Measurements from ENCODE around the gene GPRC5C.
A peak's percentile ranks its signal among the peaks of the same experiment; 100 is the strongest.

GPRC5C gene

DNA sequence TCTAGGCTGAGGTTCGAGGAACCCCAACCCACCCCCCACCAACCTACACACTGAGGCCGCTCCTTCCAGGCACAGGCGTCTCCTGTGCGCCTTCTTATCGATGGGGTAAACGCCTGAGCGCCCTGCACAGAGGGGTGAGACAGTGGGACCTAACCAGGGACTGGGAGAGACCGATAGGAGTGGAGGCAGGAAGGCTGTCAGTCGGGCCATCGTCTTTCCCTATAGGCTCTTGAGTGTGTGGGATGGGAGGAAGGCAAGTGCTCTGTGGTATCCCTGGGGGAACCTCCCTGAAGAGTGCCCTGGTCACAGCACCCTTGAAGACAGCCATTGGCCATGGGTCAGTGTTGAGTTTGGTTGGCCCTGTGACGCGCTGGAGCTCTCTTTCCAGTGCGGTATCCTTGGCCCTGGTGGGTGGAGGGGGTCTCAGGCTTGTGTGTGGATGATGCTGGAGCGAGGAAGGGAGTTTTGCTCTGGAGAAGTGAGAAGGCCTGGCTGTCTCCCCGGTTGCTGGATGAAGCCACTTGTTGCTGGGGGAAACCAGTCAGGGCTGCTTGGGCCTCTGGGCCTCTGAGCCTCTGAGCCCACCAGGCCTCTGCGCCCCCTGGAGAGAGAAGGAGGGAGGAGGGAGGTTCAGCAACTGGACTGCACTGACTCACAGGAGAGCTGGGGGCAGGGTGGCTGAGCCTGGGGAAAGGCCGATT is 1.7 kb downstream of the GPRC5C start:
- peak; percentile 49 for DNase-seq (ENCODE audit: low spot score)

DNA sequence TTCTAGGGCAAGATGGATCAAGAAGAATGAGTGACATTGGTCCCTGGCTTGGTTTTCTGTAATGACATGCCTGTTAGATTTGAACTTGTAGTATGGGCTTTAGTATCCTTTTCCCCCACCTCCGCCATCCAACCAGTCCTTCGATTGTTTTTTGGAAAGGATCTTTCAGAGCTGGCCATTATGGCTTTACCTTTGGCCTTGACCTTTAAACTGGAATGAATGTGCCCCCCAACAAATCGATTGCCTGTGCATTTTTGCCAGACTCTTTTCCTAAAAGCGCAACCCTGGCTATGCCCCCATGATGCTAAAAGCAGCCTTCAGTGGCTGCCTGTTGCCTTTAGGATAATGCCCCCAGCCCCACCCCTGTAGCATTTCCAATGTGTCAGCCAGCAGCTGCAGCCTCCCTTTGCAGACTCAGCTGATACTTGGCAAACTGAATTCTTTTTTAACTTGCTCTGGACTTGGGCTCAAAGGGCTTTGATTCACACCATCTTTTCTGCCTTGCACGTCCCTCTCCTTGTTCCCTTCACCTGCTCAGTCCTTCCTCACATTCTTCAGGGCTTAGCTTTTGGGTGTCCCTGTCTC is 4.0 kb downstream of the GPRC5C start:
- DNase-seq (ENCODE audit: low spot score) = no peak

DNA sequence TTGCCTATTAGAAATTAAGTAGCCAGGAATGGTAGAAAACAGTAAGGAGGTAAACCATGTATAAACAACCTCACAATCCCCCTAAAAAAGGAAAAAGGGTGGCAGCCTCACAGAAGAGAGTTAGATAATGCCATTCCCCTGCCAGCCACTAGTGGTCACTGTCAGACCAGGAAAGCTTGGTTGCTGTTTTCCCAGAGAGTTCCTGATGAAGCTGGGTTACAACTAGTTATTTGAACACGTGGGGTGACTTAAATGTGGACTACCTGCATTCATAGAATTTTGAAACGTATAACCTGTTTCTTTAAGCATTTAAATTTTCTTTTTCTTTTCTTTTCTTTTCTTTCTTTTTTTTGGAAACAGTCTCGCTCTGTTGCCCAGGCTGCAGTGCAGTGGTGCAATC is 5.8 kb downstream of the GPRC5C start:
- peak; percentile 57 for DNase-seq (ENCODE audit: low spot score)

DNA sequence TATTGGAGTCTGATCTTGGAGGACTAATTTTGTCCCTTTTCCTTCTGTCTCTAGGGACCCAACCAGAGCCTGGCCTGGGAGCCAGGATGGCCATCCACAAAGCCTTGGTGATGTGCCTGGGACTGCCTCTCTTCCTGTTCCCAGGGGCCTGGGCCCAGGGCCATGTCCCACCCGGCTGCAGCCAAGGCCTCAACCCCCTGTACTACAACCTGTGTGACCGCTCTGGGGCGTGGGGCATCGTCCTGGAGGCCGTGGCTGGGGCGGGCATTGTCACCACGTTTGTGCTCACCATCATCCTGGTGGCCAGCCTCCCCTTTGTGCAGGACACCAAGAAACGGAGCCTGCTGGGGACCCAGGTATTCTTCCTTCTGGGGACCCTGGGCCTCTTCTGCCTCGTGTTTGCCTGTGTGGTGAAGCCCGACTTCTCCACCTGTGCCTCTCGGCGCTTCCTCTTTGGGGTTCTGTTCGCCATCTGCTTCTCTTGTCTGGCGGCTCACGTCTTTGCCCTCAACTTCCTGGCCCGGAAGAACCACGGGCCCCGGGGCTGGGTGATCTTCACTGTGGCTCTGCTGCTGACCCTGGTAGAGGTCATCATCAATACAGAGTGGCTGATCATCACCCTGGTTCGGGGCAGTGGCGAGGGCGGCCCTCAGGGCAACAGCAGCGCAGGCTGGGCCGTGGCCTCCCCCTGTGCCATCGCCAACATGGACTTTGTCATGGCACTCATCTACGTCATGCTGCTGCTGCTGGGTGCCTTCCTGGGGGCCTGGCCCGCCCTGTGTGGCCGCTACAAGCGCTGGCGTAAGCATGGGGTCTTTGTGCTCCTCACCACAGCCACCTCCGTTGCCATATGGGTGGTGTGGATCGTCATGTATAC is 8.0 kb downstream of the GPRC5C start:
- no peak for DNase-seq (ENCODE audit: low spot score)

DNA sequence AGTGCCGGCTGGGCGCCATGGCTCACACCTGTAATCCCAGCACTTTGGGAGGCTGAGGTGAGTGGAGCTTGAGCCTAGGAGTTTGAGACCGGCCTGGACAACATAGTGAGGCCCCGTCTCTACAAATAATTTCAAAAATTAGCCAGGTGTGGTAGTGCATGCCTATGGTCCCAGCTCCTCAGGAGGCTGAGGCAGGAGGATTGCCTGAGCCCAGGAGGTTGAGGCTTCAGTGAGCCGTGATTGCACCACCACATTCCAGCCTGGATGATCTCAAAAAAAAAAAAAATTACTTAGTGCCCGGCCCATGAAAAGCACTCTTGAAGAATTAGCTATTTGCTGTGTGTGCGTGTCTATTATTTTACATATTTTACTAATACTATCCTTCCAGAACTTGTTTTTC is 9.6 kb downstream of the GPRC5C start:
- DNase-seq (ENCODE audit: low spot score) = no peak

DNA sequence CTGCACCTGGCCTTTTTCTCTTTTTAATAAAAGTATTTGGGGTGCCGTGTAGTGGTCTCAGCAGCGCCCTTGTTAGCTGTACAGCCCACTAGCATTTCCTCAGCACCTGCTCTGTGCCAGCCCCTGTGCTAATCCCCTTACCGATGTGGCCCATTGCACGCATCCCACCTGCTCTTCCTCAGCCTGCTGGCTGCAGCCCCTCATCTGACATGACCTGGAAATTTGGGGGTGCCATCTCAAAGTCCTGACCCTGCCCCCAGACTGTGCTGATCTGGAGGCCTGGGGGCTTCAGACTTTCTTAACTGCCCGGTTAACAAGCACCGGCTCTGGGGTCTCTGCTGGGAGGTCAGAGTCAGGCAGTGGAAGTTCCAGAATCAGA is 10.4 kb downstream of the GPRC5C start:
- no peak for DNase-seq (ENCODE audit: low spot score)

DNA sequence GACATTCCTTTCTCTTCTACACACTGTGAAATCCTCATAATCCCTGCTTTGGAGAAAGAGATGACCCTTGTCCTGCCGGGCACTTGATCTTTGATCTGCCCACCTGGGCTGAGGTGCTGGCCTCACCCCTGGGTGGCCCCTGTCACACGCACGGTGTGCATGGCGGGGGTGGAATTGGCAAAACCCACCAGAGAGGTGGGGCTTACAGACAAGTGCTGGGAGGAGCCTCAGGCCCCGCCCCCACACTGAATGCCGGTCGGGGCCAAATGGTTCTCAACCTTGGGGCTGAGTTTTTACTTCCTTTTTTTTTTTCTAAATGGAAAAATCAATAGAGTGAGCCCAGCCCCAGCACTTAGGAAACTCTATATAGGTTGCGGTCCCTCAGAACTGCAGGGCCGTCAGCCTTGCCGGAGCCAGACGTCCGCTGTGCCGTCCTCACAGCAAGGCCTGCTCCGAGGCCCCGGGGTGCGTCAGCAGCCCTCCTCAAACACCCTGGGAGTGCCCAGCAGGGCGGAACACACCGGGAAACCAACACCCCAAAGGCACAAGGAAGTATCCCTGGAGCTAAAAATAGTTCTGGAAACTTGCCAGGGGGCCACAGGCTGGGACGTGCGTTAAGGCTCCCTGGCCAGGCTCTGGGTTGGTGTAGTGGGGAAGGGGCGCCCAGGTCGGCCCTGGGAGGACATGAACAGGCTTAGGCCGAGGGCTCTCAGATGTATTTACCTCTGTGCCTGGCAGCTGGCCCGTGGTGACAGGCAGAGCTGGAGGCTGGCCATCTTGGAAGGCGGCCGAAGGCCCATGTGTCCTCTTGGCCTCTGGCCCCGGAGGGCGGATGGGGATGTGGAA is 11.0 kb downstream of the GPRC5C start:
- DNase-seq (ENCODE audit: low spot score) = peak; percentile 71

DNA sequence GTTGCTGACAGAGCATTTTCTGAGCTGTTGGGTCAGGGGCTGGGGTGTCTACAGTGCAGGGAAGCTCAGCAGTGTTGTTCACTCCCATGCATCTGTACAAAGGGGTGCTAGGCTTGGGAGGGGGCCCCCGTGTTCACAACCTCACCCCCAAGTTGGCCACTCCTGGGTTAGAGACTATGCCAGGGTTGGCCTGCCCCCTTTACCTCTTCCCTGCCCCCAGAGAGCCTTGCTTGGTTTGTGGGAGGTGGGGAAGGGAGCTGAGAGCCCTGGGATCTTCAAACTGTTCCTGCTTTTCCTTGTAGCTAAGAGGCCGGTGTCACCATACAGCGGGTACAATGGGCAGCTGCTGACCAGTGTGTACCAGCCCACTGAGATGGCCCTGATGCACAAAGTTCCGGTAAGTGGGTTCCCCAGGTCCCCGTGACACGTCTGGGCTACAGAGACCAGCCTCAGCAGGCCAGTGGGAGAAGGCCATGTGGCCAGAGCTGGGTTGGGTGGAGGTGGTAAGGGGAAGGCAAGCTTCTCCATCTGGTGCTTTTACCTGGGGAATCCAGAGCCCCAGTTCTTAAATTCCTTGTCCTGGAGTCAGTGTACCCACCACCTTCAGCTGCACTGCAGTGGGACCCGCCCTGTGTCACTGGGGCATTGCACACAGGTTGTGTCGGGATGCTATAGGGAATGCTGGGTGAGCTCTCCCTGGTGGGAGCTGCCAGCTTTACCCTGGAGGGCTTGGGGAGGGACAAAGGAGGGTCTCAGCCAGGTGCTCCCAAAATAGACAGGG is 11.8 kb downstream of the GPRC5C start:
- DNase-seq (ENCODE audit: low spot score) = no peak

DNA sequence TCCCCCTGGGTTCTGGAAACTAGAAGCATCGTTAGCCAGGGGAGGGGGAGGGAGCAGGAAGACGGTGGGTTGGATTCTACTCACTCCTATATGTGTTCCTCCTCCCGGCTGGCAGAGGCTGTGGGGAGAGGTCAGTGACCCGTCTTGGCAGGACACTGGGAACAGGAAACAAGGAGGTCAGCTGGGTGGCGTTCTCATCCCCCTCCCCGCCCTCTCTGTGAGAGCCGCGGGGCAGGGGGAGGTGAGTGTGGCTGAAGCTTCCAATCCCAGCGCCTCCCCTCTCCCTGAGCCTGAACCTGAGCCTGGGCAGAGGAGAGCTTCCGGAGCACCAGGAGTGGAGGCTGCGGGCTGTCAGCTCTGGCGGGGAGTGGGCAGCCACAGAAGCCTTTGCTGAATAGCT is 12.5 kb downstream of the GPRC5C start:
- DNase-seq (ENCODE audit: low spot score) = peak; percentile 38

DNA sequence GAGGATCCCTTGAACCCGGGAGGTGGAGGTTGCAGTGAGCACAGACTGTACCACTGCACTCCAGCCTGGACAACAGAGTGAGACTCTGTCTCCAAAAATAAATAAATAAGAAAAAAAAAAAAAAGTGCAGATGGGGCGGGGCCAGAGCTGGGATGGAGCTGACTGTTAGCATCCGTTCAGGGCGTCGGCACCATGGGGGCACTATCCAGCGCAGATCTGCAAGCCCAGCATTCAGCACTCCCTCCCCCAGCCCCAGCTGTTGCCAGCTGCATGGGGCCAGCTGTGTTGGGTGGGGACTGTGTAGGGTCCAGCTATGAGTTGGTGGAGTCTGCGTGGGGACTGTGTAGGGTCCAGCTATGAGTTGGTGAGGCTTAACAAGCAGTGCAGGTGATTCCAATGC is 13.3 kb downstream of the GPRC5C start:
- DNase-seq (ENCODE audit: low spot score) = no peak

DNA sequence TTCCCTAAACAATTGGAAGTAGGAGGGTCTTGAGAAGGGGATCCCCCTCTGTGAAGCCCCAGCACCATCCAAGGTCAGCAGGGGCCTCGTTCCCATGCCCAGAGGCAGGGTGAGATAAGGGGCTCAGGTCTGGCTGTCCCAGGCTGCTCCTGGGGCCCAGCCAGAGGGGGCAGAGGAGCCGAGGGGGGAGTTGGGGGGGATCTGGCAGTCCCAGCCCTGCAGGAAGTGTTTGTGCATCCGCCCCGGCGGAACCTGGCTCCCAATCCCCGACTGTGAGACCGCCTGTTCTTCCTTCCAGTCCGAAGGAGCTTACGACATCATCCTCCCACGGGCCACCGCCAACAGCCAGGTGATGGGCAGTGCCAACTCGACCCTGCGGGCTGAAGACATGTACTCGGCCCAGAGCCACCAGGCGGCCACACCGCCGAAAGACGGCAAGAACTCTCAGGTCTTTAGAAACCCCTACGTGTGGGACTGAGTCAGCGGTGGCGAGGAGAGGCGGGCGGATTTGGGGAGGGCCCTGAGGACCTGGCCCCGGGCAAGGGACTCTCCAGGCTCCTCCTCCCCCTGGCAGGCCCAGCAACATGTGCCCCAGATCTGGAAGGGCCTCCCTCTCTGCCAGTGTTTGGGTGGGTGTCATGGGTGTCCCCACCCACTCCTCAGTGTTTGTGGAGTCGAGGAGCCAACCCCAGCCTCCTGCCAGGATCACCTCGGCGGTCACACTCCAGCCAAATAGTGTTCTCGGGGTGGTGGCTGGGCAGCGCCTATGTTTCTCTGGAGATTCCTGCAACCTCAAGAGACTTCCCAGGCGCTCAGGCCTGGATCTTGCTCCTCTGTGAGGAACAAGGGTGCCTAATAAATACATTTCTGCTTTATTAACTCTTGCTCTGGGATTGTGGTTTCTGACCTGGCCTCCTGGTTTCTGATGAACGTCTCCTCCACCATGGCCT is 14.9 kb downstream of the GPRC5C start:
- DNase-seq (ENCODE audit: low spot score) = no peak

DNA sequence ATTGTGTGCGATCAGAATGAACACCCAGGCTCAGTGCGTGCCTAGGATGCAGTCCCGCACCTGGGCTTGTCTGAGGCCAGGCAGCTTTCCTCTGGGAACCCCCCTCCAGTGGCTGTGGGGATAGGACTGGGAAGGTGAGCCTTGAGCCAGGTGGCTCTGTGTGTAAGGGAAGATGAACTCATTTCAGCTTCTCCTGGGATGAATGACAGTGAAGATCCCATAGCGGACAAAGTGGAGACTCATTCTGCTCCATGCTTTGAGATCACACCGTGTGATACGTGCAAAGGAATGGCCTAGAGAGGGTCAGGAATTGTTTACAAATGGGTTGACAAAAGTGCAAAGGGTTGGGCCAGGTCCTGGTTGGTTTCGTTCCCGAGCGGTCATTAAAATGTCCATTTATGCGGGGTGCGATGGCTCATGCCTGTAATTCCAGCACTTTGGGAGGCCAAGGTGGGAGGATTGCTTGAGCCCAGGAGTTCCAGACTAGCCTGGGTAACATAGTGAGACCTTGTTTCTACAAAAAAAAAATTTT is 15.8 kb downstream of the GPRC5C start:
- no peak for DNase-seq (ENCODE audit: low spot score)

DNA sequence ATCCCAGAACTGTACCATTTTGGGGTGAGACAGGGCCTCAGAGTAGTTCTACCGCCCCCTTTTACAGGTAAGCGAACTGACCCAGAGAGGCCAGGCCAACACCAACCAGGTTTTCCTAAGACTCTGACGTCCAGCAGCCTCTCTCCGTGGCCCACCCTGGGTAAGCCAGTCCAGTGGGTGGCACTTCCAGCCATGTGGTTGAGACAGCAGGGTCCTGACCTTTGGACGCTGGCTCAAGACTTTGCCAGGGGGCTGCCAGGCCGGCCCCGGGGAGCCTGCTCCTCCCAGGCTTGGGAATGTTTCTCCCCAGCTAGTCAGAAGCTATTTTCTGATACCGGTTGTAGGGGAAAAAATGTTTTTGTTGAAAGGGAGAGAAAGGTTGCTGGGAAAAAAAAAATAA is 16.9 kb downstream of the GPRC5C start:
- DNase-seq (ENCODE audit: low spot score) = no peak

DNA sequence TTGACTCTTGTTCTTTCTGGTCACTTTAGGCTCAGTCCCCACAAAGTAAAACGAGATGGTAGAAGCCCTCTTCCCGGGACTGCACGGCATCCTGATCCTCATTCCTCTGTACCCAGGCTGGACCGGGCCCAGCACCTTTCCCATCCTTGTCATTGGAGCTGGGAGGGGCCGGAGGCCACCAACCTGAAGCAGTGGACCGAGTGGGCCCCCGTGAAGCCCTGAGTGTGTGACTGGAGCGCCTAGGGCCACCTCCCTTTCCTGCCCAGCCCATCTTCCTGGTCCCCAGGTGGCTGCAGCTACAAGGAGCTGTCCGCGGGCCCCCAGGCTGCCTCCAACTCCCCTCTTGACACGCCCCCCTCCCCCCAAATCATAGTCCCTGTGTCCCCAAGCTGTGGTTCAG is 17.4 kb downstream of the GPRC5C start:
- no peak for DNase-seq (ENCODE audit: low spot score)

DNA sequence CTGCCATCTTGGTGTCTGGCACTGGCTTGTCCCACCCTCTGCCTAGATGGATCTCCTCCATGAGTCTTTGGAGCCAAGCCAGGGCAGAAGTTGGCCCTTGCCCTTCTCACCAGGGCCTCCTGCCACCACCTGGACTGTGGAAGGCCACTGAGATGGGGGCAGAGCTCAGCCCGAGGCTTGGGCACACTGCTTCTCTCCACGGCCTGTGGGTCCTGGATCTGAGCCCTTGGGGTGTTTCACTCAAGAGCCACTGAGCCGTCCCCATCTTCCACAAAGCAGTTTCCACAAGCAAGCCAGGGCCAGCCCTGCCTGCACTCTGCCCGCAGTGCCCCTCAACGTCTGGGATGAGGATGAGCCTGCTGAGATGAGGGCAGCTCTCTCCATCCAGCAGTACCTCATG is 17.9 kb downstream of the GPRC5C start:
- DNase-seq (ENCODE audit: low spot score) = no peak

DNA sequence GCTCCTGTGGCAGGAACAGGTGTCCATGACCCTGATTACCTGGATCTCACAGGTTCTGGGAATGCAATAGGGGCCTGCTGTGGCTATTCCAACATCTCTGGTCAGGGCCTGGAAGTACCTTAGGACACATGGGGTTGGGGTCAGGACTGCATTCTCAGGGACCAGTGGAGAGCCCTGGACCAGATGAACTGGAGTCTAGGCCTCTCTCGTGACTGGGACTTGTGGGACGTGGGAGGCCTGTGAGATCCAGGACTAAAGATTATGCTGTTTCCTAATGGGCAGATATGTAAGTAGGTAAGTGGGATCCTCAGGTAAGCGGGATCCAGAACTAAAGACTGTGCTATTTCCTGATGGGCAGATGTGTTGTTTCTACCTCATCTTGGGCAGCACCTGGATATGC is 18.3 kb downstream of the GPRC5C start:
- no peak for DNase-seq (ENCODE audit: low spot score)

DNA sequence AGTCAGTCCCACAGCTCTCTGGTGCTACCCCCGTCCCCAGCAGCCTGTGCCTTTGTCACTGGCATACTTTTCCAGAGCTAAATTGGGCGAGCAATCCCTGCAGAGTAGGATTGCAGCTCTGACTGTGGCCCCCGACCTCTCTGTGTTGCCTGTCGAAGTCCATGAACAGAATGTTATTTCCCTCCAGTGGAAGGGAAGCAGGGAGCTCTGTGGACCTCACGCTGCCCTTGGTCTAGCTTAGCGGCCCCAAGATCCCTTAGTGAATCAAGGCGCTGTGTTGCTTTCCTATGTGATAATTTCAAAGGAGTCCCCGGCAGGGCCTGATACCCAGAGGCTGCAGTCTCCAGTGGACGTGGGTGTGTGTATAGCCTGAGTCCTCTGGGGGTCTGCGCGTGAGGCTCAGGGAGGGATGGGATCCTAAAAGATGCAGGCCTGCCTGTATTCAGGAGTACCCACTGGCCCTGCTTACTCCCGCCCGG is 19.1 kb downstream of the GPRC5C start:
- DNase-seq (ENCODE audit: low spot score) = no peak

DNA sequence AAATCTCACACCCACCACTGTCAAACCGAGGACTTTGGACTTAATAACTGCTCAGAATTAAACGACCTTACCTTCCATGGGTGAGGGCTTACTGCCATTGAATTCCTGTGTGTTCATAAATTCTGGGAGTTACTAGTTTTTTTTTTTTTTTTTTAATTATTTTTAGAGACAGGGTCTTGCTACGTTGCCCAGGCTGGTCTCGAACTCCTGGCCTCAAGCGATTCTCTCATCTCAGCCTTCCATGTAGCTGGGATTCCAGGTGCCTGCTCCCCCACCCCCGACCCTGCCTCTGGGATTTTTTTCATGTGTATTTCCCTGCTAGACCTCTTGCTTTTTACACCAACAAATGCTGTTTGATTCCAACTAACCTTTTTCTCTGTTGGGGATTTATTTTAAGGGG is 19.7 kb downstream of the GPRC5C start:
- DNase-seq (ENCODE audit: low spot score) = no peak

DNA sequence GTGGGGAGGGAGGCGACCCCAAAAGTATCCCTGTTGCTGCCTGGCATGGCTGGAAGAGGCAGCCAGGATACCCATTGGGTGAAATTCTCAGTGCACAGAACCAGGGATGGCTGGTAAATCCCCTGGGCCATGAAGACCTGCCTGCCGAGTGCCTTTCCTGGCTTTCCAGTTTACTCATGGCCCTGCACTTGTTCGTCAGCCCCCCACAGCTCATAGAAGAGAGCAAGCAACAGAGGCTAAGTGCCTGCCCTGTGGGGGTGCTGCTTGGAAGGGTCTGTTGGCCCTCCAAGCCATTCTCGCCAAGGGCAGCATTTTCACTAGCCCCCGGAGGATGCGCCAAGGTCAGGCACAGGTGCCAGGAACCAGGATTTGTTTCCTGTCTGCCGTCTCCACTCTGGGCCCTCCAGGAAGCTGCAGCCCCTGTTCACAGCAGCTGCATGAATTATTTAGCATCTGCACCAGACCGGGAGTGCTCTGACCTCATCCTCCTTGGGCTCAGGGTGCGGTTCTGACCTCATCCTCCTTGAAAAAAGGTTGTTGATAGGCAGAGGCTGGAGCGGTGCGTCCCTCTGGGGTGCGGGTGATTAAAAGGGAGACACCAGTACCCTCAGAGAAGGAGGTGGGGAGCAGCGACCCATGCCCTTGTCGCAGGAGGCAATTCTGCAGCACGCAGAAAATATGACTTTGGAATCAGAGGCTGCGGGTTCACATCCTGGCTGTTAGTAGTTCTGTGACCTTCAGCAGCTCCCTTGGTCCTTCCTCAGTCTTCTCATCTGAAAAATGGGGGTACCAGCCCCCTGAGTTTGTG is 20.3 kb downstream of the GPRC5C start:
- peak; percentile 29 for DNase-seq (ENCODE audit: low spot score)
